AG10803 (cell line): ENCODE results near the gene CREBBP.
"Not testable (repeated sequence)": the region's sequence is repeated elsewhere in the genome, so short reads cannot be mapped to it uniquely, and the experiment has no call there.

ENCODE experiments used
- DNase-seq: peaks from one replicate; pipeline ENCODE4 v3.0.0; 2010; ENCODE audit warnings: low read depth
- H3K4me3 ChIP-seq: 2 replicates; pipeline ENCODE4 v1.5.1; 2011; ENCODE audit warnings: mild to moderate bottlenecking, low read length, control low read depth
- CTCF ChIP-seq: conservative IDR thresholded peaks from 2 replicates; pipeline ENCODE4 v1.5.1; 2011; ENCODE audit warnings: mild to moderate bottlenecking, low read length, control low read depth, inconsistent platforms

Gene CREBBP

GRCh38 chr16:3912897-3913296, 32.4 kb upstream of the CREBBP start:
- H3K4me3 ChIP-seq, result no peak overlapping the region
- no peak for DNase-seq
- TF ChIP-seq CTCF, result no peak

- DNase-seq, result no peak
These were observed 31.9 kb upstream of the CREBBP start for GRCh38 chr16:3912373-3912772.

DNA sequence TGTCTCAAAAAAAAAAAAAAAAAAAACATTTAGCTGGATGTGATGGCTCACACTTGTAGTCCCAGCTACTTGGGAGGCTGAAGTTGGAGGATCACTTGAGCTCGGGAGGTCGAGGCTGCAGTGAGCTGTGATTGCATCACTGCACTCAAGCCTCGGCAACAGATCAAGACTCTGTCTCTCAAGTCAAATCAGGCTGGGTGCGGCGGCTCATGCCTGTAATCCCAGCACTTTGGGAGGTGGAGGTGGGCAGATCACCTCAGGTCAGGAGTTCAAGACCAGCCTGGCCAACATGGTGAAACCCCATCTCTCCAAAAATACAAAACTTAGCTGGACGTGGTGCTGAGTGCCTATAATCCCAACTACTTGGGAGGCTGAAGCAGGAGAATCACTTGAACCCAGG, 31.2 kb upstream of the CREBBP start:
- not testable (repeated sequence) for DNase-seq, H3K4me3 ChIP-seq

More at GRCh38 chr16:3912373-3912772, 31.9 kb upstream of the CREBBP start:
- TF ChIP-seq CTCF, result no peak
- no peak overlapping the region for H3K4me3 ChIP-seq

- no peak for TF ChIP-seq CTCF
- no peak overlapping the region for H3K4me3 ChIP-seq
- DNase-seq, result no peak
These were observed 29.5 kb upstream of the CREBBP start for GRCh38 chr16:3909791-3910583.

DNA sequence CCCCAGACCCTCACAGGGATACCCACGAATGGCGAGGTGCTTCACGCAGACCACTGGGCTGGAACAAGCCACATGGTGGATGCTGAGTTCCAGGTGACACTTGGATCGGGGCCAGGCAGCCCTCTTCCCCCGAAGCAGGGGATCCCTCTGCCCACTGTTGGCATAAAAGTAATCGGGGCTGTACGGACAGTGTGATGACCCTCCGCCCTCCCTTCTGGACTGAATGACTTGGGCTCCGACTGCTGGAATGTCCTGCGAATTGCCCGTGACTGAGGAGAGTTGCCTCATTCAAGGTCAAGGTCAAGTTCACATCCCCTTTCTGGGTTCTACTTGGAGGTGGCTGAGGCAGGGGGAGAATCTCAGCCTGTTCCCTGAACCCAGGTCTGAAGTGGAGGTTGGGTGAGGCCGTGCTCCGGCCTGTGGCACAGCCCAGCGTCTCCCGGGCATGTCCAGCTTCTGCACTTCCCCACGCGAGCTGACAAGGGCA, 28.5 kb upstream of the CREBBP start:
- no peak overlapping the region for H3K4me3 ChIP-seq
- DNase-seq, result no peak
- no peak for TF ChIP-seq CTCF

- no peak for TF ChIP-seq CTCF
- no peak overlapping the region for H3K4me3 ChIP-seq
- DNase-seq, result no peak
These were observed 27.1 kb upstream of the CREBBP start for GRCh38 chr16:3907586-3907985.

DNA sequence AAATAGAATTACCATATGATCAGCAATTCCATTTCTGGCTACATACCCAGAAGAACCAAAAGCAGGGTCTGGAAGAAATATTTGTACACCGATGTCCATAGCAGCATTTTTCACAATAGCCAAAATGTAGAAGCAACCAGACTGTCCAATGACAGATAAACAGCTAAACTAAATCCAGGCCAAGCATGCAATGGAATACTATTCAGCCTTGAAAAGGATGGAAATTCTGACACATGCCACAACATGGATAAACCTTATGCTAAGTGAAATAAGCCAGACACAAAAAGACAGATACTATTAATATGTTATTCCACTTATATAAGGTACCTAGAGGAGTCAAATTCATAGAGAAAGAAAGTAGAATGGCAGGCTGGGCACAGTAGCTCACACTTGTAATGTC, 25.9 kb upstream of the CREBBP start:
- DNase-seq, result no peak
- no peak for TF ChIP-seq CTCF

More for the DNA sequence above, 25.9 kb upstream of the CREBBP start:
- no peak overlapping the region for H3K4me3 ChIP-seq
